ENCODE measurements around the gene TMEM8B.

DNA sequence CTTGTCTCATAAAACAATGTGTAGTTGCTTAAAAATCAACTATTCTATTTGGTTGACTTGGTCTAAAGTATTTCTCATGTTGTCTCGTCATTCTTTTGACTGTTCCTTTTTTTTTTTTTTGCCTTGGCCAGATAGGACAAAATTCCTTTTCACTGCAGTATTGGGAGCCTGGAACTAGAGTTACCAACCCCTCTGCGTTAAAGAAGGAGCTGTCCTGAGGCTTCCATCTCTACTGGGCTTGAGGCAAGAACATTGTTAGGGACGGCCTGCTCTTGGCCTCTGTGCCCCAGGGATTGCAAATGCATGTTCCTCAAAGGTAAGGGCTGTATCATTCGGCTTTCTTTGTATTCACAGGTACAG lies 39.0 kb upstream of the TMEM8B start:
- TF ChIP-seq, protein P1, sequence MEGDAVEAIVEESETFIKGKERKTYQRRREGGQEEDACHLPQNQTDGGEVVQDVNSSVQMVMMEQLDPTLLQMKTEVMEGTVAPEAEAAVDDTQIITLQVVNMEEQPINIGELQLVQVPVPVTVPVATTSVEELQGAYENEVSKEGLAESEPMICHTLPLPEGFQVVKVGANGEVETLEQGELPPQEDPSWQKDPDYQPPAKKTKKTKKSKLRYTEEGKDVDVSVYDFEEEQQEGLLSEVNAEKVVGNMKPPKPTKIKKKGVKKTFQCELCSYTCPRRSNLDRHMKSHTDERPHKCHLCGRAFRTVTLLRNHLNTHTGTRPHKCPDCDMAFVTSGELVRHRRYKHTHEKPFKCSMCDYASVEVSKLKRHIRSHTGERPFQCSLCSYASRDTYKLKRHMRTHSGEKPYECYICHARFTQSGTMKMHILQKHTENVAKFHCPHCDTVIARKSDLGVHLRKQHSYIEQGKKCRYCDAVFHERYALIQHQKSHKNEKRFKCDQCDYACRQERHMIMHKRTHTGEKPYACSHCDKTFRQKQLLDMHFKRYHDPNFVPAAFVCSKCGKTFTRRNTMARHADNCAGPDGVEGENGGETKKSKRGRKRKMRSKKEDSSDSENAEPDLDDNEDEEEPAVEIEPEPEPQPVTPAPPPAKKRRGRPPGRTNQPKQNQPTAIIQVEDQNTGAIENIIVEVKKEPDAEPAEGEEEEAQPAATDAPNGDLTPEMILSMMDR (conservative IDR thresholded peaks at IDR 0.05; ENCODE audit: low read length): no peak
- TF ChIP-seq EZH2phosphoT487 (IDR thresholded peaks at IDR 0.05; ENCODE audit: borderline replicate concordance): no peak

All from Loucy (cell line).